Measurements from ENCODE around the gene PTPRM. TPM values are rescaled to one million over a fixed set of nuclear protein-coding genes. Genes with fewer than 3 reads are reported as not detected.
"Not testable (repeated sequence)": the region's sequence is repeated elsewhere in the genome, so short reads cannot be mapped to it uniquely, and the experiment has no call there.

PTPRM gene
- total RNA-seq, 1 experiment from 2014 or later = 6.2 TPM

- Mint-ChIP-seq H3K4me1 (peaks cover 31 to 32% of the 10 kb centered on the region in 2 experiments), H3K36me3 (ENCODE audit: insufficient read depth in 1 of 3, low read depth in 3 of 3) (peaks cover 0 to 5% (median 4%) of the 10 kb centered on the region in 3 experiments; a peak in 2 of 7 replicates), H3K27ac (0 out of 7 replicates have a peak overlapping the region, but pooled peaks of 1 of the 3 experiments have one; percentile 5), H3K4me3 (no peak overlapping the region), H3K9me3 (peaks cover 0 to 6% of the 10 kb centered on the region in 2 experiments; a peak in 2 of 5 replicates), H3K27me3 (ENCODE audit: low read depth) (no peaks in the 10 kb centered on the region)
- Histone ChIP-seq H3K23ac (ENCODE audit: insufficient read length, low read depth, low read length) (no peak overlapping the region), H4K91ac (ENCODE audit: insufficient read length, low read depth, low read length) (no peak overlapping the region), H4K20me1 (ENCODE audit: control insufficient read depth, insufficient read depth, insufficient read length) (no peaks in the 10 kb centered on the region), H3K23me2 (ENCODE audit: insufficient read length, low read depth, low read length, poor library complexity, severe bottlenecking) (no peaks in the 10 kb centered on the region), H2AFZ (ENCODE audit: low read length) (no peak overlapping the region), H3K56ac (ENCODE audit: insufficient read length, low read depth, low read length) (no peak overlapping the region), H3K9ac (ENCODE audit: extremely low read depth, insufficient read length, low read length) (no peak overlapping the region), H3K27me3 (ENCODE audit: insufficient read depth, low read length) (no peaks in the 10 kb centered on the region), H4K8ac (replicated peaks; ENCODE audit: insufficient read length, low read depth, low read length) (no peak overlapping the region), H3T11ph (ENCODE audit: low read length) (no peak overlapping the region), H2AK5ac (ENCODE audit: insufficient read length, low read length) (no peak overlapping the region), H3K4ac (ENCODE audit: low read depth, low read length) (no peak overlapping the region), H3K27ac (ENCODE audit: insufficient read length, low read depth, low read length) (no peak overlapping the region), H2BK20ac (ENCODE audit: low read depth, low read length, poor library complexity, severe bottlenecking) (no peak overlapping the region), H2BK120ac (ENCODE audit: low read depth, low read length, poor library complexity, severe bottlenecking) (no peak overlapping the region), H3K18ac (ENCODE audit: insufficient read length, low read depth, low read length) (no peak overlapping the region), H2BK15ac (ENCODE audit: low read depth, low read length) (no peak overlapping the region), H4K5ac (ENCODE audit: insufficient read length, low read depth, low read length) (no peak overlapping the region), H3K4me1 (ENCODE audit: insufficient read depth, low read length) (no peaks in the 10 kb centered on the region; the same call in 1 of the 2 replicates), H3K14ac (ENCODE audit: insufficient read depth, low read length) (no peak overlapping the region), H3K9me3 (ENCODE audit: control insufficient read depth, low read depth, low read length) (no peaks in the 10 kb centered on the region), H2BK5ac (ENCODE audit: insufficient read length, low read length) (no peak overlapping the region), H3K79me2 (ENCODE audit: insufficient read depth, low read length) (no peaks in the 10 kb centered on the region), H3K4me2 (ENCODE audit: insufficient read depth, insufficient read length, low read length) (no peak overlapping the region), H2BK12ac (ENCODE audit: insufficient read length, low read depth, low read length) (no peak overlapping the region), H3K79me1 (ENCODE audit: insufficient read depth, low read depth, low read length, poor library complexity, severe bottlenecking) (no peaks in the 10 kb centered on the region)
- TF ChIP-seq, protein P1, sequence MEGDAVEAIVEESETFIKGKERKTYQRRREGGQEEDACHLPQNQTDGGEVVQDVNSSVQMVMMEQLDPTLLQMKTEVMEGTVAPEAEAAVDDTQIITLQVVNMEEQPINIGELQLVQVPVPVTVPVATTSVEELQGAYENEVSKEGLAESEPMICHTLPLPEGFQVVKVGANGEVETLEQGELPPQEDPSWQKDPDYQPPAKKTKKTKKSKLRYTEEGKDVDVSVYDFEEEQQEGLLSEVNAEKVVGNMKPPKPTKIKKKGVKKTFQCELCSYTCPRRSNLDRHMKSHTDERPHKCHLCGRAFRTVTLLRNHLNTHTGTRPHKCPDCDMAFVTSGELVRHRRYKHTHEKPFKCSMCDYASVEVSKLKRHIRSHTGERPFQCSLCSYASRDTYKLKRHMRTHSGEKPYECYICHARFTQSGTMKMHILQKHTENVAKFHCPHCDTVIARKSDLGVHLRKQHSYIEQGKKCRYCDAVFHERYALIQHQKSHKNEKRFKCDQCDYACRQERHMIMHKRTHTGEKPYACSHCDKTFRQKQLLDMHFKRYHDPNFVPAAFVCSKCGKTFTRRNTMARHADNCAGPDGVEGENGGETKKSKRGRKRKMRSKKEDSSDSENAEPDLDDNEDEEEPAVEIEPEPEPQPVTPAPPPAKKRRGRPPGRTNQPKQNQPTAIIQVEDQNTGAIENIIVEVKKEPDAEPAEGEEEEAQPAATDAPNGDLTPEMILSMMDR (conservative IDR thresholded peaks at IDR 0.05) = no peak
- no CpG with 5 or more reads among the region's 2 CpGs for WGBS (ENCODE audit: extremely low coverage, insufficient read length, low lambda C conversion rate)
- no peak for DNase-seq
Observed at GRCh38 chr18:7735626-7736175, 168.6 kb downstream of the PTPRM start.

GRCh38 chr18:7736526-7736925 lies 169.4 kb downstream of the PTPRM start:
- H3K9me3 Mint-ChIP-seq; H2AFZ ChIP-seq (ENCODE audit: low read length); H3K27ac Mint-ChIP-seq; H3K14ac ChIP-seq (ENCODE audit: insufficient read depth, low read length); H2AK5ac ChIP-seq (ENCODE audit: insufficient read length, low read length); H3K18ac ChIP-seq (ENCODE audit: insufficient read length, low read depth, low read length); H3K27me3 Mint-ChIP-seq (ENCODE audit: low read depth); H2BK20ac ChIP-seq (ENCODE audit: low read depth, low read length, poor library complexity, severe bottlenecking); H2BK12ac ChIP-seq (ENCODE audit: insufficient read length, low read depth, low read length); H3K4me2 ChIP-seq (ENCODE audit: insufficient read depth, insufficient read length, low read length); H2BK5ac ChIP-seq (ENCODE audit: insufficient read length, low read length); H3K79me2 ChIP-seq (ENCODE audit: insufficient read depth, low read length); H3K27ac ChIP-seq (ENCODE audit: insufficient read length, low read depth, low read length); H3K4me1 ChIP-seq (ENCODE audit: insufficient read depth, low read length); H4K8ac ChIP-seq (replicated peaks; ENCODE audit: insufficient read length, low read depth, low read length); H3K56ac ChIP-seq (ENCODE audit: insufficient read length, low read depth, low read length); H3K9ac ChIP-seq (ENCODE audit: extremely low read depth, insufficient read length, low read length); H3K36me3 Mint-ChIP-seq (ENCODE audit: insufficient read depth in 1 of 3, low read depth in 3 of 3); H2BK120ac ChIP-seq (ENCODE audit: low read depth, low read length, poor library complexity, severe bottlenecking); H3K23me2 ChIP-seq (ENCODE audit: insufficient read length, low read depth, low read length, poor library complexity, severe bottlenecking); H4K5ac ChIP-seq (ENCODE audit: insufficient read length, low read depth, low read length); H4K20me1 ChIP-seq (ENCODE audit: control insufficient read depth, insufficient read depth, insufficient read length); H3K27me3 ChIP-seq (ENCODE audit: insufficient read depth, low read length); H3K79me1 ChIP-seq (ENCODE audit: insufficient read depth, low read depth, low read length, poor library complexity, severe bottlenecking); H3K4ac ChIP-seq (ENCODE audit: low read depth, low read length); H2BK15ac ChIP-seq (ENCODE audit: low read depth, low read length); H3K23ac ChIP-seq (ENCODE audit: insufficient read length, low read depth, low read length); H4K91ac ChIP-seq (ENCODE audit: insufficient read length, low read depth, low read length); H3T11ph ChIP-seq (ENCODE audit: low read length); DNase-seq; H3K9me3 ChIP-seq (ENCODE audit: control insufficient read depth, low read depth, low read length); H3K4me3 Mint-ChIP-seq: not testable (repeated sequence)
- H3K4me1 Mint-ChIP-seq = peaks cover 39 to 40% of the 10 kb centered on the region in 2 experiments
- no CpG with 5 or more reads among the region's 6 CpGs for WGBS (ENCODE audit: extremely low coverage, insufficient read length, low lambda C conversion rate)
